SK-N-SH treated with all-trans-retinoic acid at 6 μM for 48 hours (cell line): Measurements from ENCODE around the gene CEACAM6.
A peak's percentile ranks its signal among the peaks of the same experiment; 100 is the strongest.

Experiments used
- ATAC-seq: fragments of 200-7000 bp; cut with Tn5 transposase; 3 replicates; pipeline ENCODE4 v1.9.1; 2020; ENCODE audit warnings: mild to moderate bottlenecking, moderate library complexity
- ARNTL ChIP-seq: fragments of 450-650 bp; formaldehyde crosslinking; IDR thresholded peaks from 2 replicates; pipeline ENCODE4 v1.5.0; 2020; ENCODE audit warnings: low read depth, mild to moderate bottlenecking, moderate library complexity, borderline replicate concordance
- BACH2 ChIP-seq: fragments of 250-450 bp; sonication (Bioruptor Pico); IDR thresholded peaks from 2 replicates; pipeline ENCODE4 v1.9.0; 2021; ENCODE audit warnings: mild to moderate bottlenecking, borderline replicate concordance
- CSDC2 ChIP-seq: fragments of 250-450 bp; sonication (Bioruptor Pico); IDR thresholded peaks from 2 replicates; pipeline ENCODE4 v1.5.0; 2020; ENCODE audit warnings: mild to moderate bottlenecking, moderate library complexity
- ESRRG ChIP-seq: fragments of 250-450 bp; sonication (Bioruptor Pico); IDR thresholded peaks from 2 replicates; pipeline ENCODE4 v1.6.1; 2021; ENCODE audit warnings: mild to moderate bottlenecking
- GLIS3 ChIP-seq: fragments of 250-450 bp; sonication (Bioruptor Pico); IDR thresholded peaks from 2 replicates; pipeline ENCODE4 v1.5.0; 2020; ENCODE audit warnings: mild to moderate bottlenecking, moderate library complexity
- ISL1 ChIP-seq: fragments of 250-450 bp; sonication (Bioruptor Pico); IDR thresholded peaks from 2 replicates; pipeline ENCODE4 v2.1.2; 2022; ENCODE audit warnings: mild to moderate bottlenecking, moderate library complexity
- OSR1 ChIP-seq: fragments of 250-450 bp; sonication (Bioruptor Pico); IDR thresholded peaks from 2 replicates; pipeline ENCODE4 v1.8.0; 2022; ENCODE audit warnings: moderate library complexity, mild to moderate bottlenecking, inconsistent platforms
- PATZ1 ChIP-seq: fragments of 250-450 bp; sonication (Bioruptor Pico); IDR thresholded peaks from 2 replicates; pipeline ENCODE4 v1.8.0; 2020; ENCODE audit warnings: mild to moderate bottlenecking, moderate library complexity, borderline replicate concordance
- POU6F1 ChIP-seq: fragments of 250-450 bp; sonication (Bioruptor Pico); IDR thresholded peaks from 2 replicates; pipeline ENCODE4 v1.8.0; 2021; ENCODE audit warnings: low read depth, mild to moderate bottlenecking, moderate library complexity, borderline replicate concordance
- PPARA ChIP-seq: fragments of 250-450 bp; sonication (Bioruptor Pico); IDR thresholded peaks from 2 replicates; pipeline ENCODE4 v1.5.0; 2020; ENCODE audit warnings: mild to moderate bottlenecking, borderline replicate concordance
- RARB ChIP-seq: fragments of 250-450 bp; sonication (Bioruptor Pico); IDR thresholded peaks from 2 replicates; pipeline ENCODE4 v1.8.0; 2021; ENCODE audit warnings: mild to moderate bottlenecking, moderate library complexity
- SNAI2 ChIP-seq: fragments of 250-450 bp; sonication (Bioruptor Pico); IDR thresholded peaks from 2 replicates; pipeline ENCODE4 v1.5.0; 2020; ENCODE audit warnings: mild to moderate bottlenecking, moderate library complexity
- TCF4 ChIP-seq: fragments of 250-450 bp; sonication (Bioruptor Pico); IDR thresholded peaks from 2 replicates; pipeline ENCODE4 v1.8.0; 2021; ENCODE audit warnings: mild to moderate bottlenecking, moderate library complexity, borderline replicate concordance
- TOX ChIP-seq: fragments of 250-450 bp; sonication (Bioruptor Pico); IDR thresholded peaks from 2 replicates; pipeline ENCODE4 v1.8.0; 2021; ENCODE audit warnings: mild to moderate bottlenecking, moderate library complexity, borderline replicate concordance
- TSHZ2 ChIP-seq: fragments of 250-450 bp; sonication (Bioruptor Pico); IDR thresholded peaks from 2 replicates; pipeline ENCODE4 v1.5.0; 2020; ENCODE audit warnings: mild to moderate bottlenecking, moderate library complexity
- ZC3H10 ChIP-seq: fragments of 250-450 bp; sonication (Bioruptor Pico); IDR thresholded peaks from 2 replicates; pipeline ENCODE4 v1.5.1; 2021; ENCODE audit warnings: mild to moderate bottlenecking, moderate library complexity
- ZFP3 ChIP-seq: fragments of 250-450 bp; sonication (Bioruptor Pico); IDR thresholded peaks from 2 replicates; pipeline ENCODE4 v1.5.0; 2020; ENCODE audit warnings: mild to moderate bottlenecking, moderate library complexity
- ZFP30 ChIP-seq: fragments of 450-650 bp; formaldehyde crosslinking; IDR thresholded peaks from 2 replicates; pipeline ENCODE4 v1.5.0; 2022; ENCODE audit warnings: mild to moderate bottlenecking, moderate library complexity
- ZNF565 ChIP-seq: fragments of 450-650 bp; formaldehyde crosslinking; conservative IDR thresholded peaks from 2 replicates; pipeline ENCODE4 v1.5.0; 2020; ENCODE audit warnings: low read depth, mild to moderate bottlenecking, moderate library complexity
- ZNF70 ChIP-seq: fragments of 450-650 bp; formaldehyde crosslinking; IDR thresholded peaks from 2 replicates; pipeline ENCODE4 v1.5.0; 2020; ENCODE audit warnings: mild to moderate bottlenecking, moderate library complexity
- ZNF8 ChIP-seq: fragments of 450-650 bp; formaldehyde crosslinking; IDR thresholded peaks from 2 replicates; pipeline ENCODE4 v1.5.0; 2020; ENCODE audit warnings: mild to moderate bottlenecking, moderate library complexity
- TF ChIP-seq, protein P1 (sequence below): fragments of 250-450 bp; sonication (Bioruptor Pico); IDR thresholded peaks from 2 replicates; pipeline ENCODE4 v1.5.1; 2020; ENCODE audit warnings: low read depth, mild to moderate bottlenecking, moderate library complexity
- TF ChIP-seq, protein P2 (sequence below): fragments of 250-450 bp; sonication (Bioruptor Pico); IDR thresholded peaks from 2 replicates; pipeline ENCODE4 v1.5.1; 2021; ENCODE audit warnings: mild to moderate bottlenecking, moderate library complexity

CEACAM6 gene

GRCh38 chr19:41755328-41755913 lies at the start of gene CEACAM6:
TSS of gene CEACAM6 (plus strand) at chr19:41755530. CDS start at chr19:41755639, 109 bp downstream.
- TF ChIP-seq ZNF8 (CRISPR knock-in tag) = no peak
- TF ChIP-seq ARNTL (CRISPR knock-in tag) = no peak
- no peak for TF ChIP-seq TSHZ2 (CRISPR knock-in tag)
- TF ChIP-seq GLIS3 (CRISPR knock-in tag) = no peak
- TF ChIP-seq CSDC2 (CRISPR knock-in tag) = no peak
- no peak for TF ChIP-seq PPARA
- TF ChIP-seq ZC3H10 (CRISPR knock-in tag) = no peak
- no peak for TF ChIP-seq SNAI2 (CRISPR knock-in tag)
- no peak for TF ChIP-seq RARB (CRISPR knock-in tag)
- TF ChIP-seq ZFP3 = no peak
- TF ChIP-seq BACH2 (CRISPR knock-in tag) = no peak
- no peak for TF ChIP-seq ISL1
- no peak for ATAC-seq

GRCh38 chr19:41706741-41707501 lies 48.4 kb upstream of the CEACAM6 start:
- ATAC-seq = peak; percentile 93
- no peak for TF ChIP-seq BACH2 (CRISPR knock-in tag)
- no peak for TF ChIP-seq TSHZ2 (CRISPR knock-in tag)
- TF ChIP-seq ZNF565 (CRISPR knock-in tag) = no peak
- no peak for TF ChIP-seq RARB (CRISPR knock-in tag)
- no peak for TF ChIP-seq PPARA
- TF ChIP-seq ESRRG (CRISPR knock-in tag) = no peak
- TF ChIP-seq ZFP30 (CRISPR knock-in tag) = no peak
- no peak for TF ChIP-seq TOX (CRISPR knock-in tag)
- TF ChIP-seq TCF4 = no peak
- TF ChIP-seq OSR1 (CRISPR knock-in tag) = no peak
- TF ChIP-seq ZFP3 = no peak
- TF ChIP-seq ZNF8 (CRISPR knock-in tag) = no peak
- TF ChIP-seq ZC3H10 (CRISPR knock-in tag) = no peak
- no peak for TF ChIP-seq ARNTL (CRISPR knock-in tag)
- no peak for TF ChIP-seq ZNF70
- no peak for TF ChIP-seq POU6F1 (CRISPR knock-in tag)
- TF ChIP-seq, protein P1, sequence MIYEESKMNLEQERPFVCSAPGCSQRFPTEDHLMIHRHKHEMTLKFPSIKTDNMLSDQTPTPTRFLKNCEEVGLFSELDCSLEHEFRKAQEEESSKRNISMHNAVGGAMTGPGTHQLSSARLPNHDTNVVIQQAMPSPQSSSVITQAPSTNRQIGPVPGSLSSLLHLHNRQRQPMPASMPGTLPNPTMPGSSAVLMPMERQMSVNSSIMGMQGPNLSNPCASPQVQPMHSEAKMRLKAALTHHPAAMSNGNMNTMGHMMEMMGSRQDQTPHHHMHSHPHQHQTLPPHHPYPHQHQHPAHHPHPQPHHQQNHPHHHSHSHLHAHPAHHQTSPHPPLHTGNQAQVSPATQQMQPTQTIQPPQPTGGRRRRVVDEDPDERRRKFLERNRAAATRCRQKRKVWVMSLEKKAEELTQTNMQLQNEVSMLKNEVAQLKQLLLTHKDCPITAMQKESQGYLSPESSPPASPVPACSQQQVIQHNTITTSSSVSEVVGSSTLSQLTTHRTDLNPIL (CRISPR knock-in tag) = no peak
- no peak for TF ChIP-seq CSDC2 (CRISPR knock-in tag)
- no peak for TF ChIP-seq SNAI2 (CRISPR knock-in tag)

DNA sequence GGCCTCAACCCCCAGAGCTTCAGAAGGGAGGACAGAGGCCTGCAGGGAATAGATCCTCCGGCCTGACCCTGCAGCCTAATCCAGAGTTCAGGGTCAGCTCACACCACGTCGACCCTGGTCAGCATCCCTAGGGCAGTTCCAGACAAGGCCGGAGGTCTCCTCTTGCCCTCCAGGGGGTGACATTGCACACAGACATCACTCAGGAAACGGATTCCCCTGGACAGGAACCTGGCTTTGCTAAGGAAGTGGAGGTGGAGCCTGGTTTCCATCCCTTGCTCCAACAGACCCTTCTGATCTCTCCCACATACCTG lies 47.9 kb upstream of the CEACAM6 start:
- ATAC-seq = no peak
- TF ChIP-seq ZFP30 (CRISPR knock-in tag) (no peak), GLIS3 (CRISPR knock-in tag) (no peak), TOX (CRISPR knock-in tag) (no peak), CSDC2 (CRISPR knock-in tag) (no peak), POU6F1 (CRISPR knock-in tag) (no peak), ISL1 (no peak), SNAI2 (CRISPR knock-in tag) (no peak), ZFP3 (no peak), PATZ1 (CRISPR knock-in tag) (no peak), RARB (CRISPR knock-in tag) (no peak)
- TF ChIP-seq, protein P2, sequence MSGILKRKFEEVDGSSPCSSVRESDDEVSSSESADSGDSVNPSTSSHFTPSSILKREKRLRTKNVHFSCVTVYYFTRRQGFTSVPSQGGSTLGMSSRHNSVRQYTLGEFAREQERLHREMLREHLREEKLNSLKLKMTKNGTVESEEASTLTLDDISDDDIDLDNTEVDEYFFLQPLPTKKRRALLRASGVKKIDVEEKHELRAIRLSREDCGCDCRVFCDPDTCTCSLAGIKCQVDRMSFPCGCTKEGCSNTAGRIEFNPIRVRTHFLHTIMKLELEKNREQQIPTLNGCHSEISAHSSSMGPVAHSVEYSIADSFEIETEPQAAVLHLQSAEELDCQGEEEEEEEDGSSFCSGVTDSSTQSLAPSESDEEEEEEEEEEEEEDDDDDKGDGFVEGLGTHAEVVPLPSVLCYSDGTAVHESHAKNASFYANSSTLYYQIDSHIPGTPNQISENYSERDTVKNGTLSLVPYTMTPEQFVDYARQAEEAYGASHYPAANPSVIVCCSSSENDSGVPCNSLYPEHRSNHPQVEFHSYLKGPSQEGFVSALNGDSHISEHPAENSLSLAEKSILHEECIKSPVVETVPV = no peak
